K562 (cell line): ENCODE data around the gene DOCK1. TPM values are rescaled to one million over a fixed set of nuclear protein-coding genes. Genes with fewer than 3 reads are reported as not detected.

Experiments
- ATAC-seq: fragments of 200-7000 bp; cut with Tn5 transposase; 3 replicates; pipeline ENCODE4 v1.9.1; 2020; ENCODE audit warnings: moderate library complexity
- BruUV-seq: library from RNA; stranded (reverse); fragments of 400-500 nt; replicated peaks from 2 replicates; lab custom pipeline; 2021; lab: Mats Ljungman, UMichigan
- CTCF ChIA-PET: fragments of 300-600 bp; formaldehyde crosslinking; extraction: SDS; loops from one replicate; lab custom pipeline; 2021; ENCODE audit warnings: low intra/inter-chr PET ratio; lab: Yijun Ruan, JAX
- POLR2A ChIA-PET: fragments of 300-600, 350-650 bp; sonication (Branson Sonifier 250); formaldehyde crosslinking; extraction: SDS; loops from one replicate; lab custom pipeline; 2021; ENCODE audit warnings: antibody characterized with exemption, inconsistent platforms; lab: Yijun Ruan, JAX
- DNase-seq, 4 experiments: peaks; one replicate each; pipeline versions ENCODE4 v3.0.0 to v3.0.0-alpha.2; 2011 to 2018; ENCODE audit warnings: low spot score in 3 of 4, mixed read lengths in 3 of 4; ENCODE audit errors: extremely low read depth in 1 of 4
- FAIRE-seq: peaks from 2 replicates; lab custom pipeline; 2011; peaks lifted over from hg19 to GRCh38; lab: Jason Lieb, UNC
- H2AFZ ChIP-seq: 2 replicates; pipeline ENCODE4 v1.6.0; 2011; ENCODE audit warnings: low read depth, low read length, control low read depth, inconsistent platforms
- H3K27ac ChIP-seq: fragments of 200-600 bp; 3 replicates; pipeline ENCODE4 v1.8.0; 2011; ENCODE audit warnings: low read depth, mild to moderate bottlenecking, control low read depth, inconsistent platforms, low read length, moderate library complexity, mixed read lengths; ENCODE audit errors: extremely low read depth
- H3K27me3 ChIP-seq, 2 experiments: fragments of 300-600 bp in 1 of 2; 2 replicates in 1 of 2; 3 replicates in 1 of 2; pipeline versions ENCODE4 v1.6.0 to v1.8.0; 2011; ENCODE audit warnings: inconsistent platforms in 2 of 2, low read length in 2 of 2, mild to moderate bottlenecking in 1 of 2, mixed read lengths in 1 of 2, moderate library complexity in 1 of 2; ENCODE audit not compliant: control insufficient read depth in 2 of 2, insufficient read depth in 2 of 2
- H3K36me3 ChIP-seq: fragments of 300-600 bp; 3 replicates; pipeline ENCODE4 v1.8.0; 2011; ENCODE audit warnings: mild to moderate bottlenecking, low read length, inconsistent platforms; ENCODE audit not compliant: control insufficient read depth, insufficient read depth
- H3K4me1 ChIP-seq, 2 experiments: fragments of 200-600 bp in 1 of 2; replicated peaks in 1 of 2; 2 replicates in 1 of 2; 3 replicates in 1 of 2; pipeline versions ENCODE4 v1.5.1 to v1.8.0; 2011; ENCODE audit warnings: inconsistent platforms in 2 of 2, low read length in 2 of 2, mild to moderate bottlenecking in 1 of 2, mixed read lengths in 1 of 2, moderate library complexity in 1 of 2; ENCODE audit not compliant: control insufficient read depth in 2 of 2, insufficient read depth in 2 of 2
- H3K4me2 ChIP-seq: 2 replicates; pipeline ENCODE4 v1.6.1; 2011; ENCODE audit warnings: low read length, control low read depth, inconsistent platforms, mixed read lengths; ENCODE audit not compliant: insufficient read depth
- H3K4me3 ChIP-seq: fragments of 200-600 bp; sonication (generic), shearing (Covaris generic); 2 replicates; pipeline ENCODE4 v1.5.1; 2016; ENCODE audit warnings: control low read depth, inconsistent platforms
- H3K79me2 ChIP-seq: fragments of 200-600 bp; 3 replicates; pipeline ENCODE4 v1.8.0; 2011; ENCODE audit warnings: low read length, inconsistent platforms; ENCODE audit not compliant: control insufficient read depth, insufficient read depth
- H3K9ac ChIP-seq, 2 experiments: 2 replicates each; pipeline versions ENCODE4 v1.6.0 to v1.6.1; 2011; ENCODE audit warnings: low read depth in 2 of 2, low read length in 2 of 2, control low read depth in 1 of 2, inconsistent platforms in 1 of 2, mild to moderate bottlenecking in 1 of 2, mixed read lengths in 1 of 2; ENCODE audit not compliant: insufficient read depth in 1 of 2
- H3K9me1 ChIP-seq: one replicate; pipeline ENCODE4 v1.6.0; 2011; ENCODE audit warnings: inconsistent platforms, mild to moderate bottlenecking, low read length, moderate library complexity; ENCODE audit not compliant: control insufficient read depth, insufficient read depth
- H3K9me3 ChIP-seq: replicated peaks from 2 replicates; pipeline ENCODE4 v1.5.1; 2011; ENCODE audit warnings: low read depth, low read length, inconsistent platforms; ENCODE audit not compliant: control insufficient read depth, insufficient read depth
- H4K20me1 ChIP-seq: replicated peaks from 2 replicates; pipeline ENCODE4 v1.6.1; 2011; ENCODE audit warnings: low read length, inconsistent platforms, mixed read lengths; ENCODE audit not compliant: control insufficient read depth, insufficient read depth
- CHD2 ChIP-seq: IDR thresholded peaks from 2 replicates; pipeline ENCODE4 v1.6.1; 2011; ENCODE audit warnings: low read depth, low read length
- ETV5 ChIP-seq: sonication (generic); formaldehyde crosslinking; IDR thresholded peaks from 2 replicates; pipeline ENCODE4 v1.4.0; 2020; ENCODE audit warnings: low read depth, mild to moderate bottlenecking, missing genetic modification reagents
- MAFG ChIP-seq: fragments of 450-650 bp; conservative IDR thresholded peaks from 2 replicates; pipeline ENCODE4 v1.6.1; 2016; ENCODE audit warnings: missing genetic modification characterization, missing compliant biosample characterization
- MTA2 ChIP-seq: fragments of 450-650 bp; IDR thresholded peaks from 2 replicates; pipeline ENCODE4 v1.6.1; 2016; ENCODE audit warnings: low read depth
- ZNF133 ChIP-seq: fragments of 250-450 bp; sonication (Bioruptor Pico); IDR thresholded peaks from 2 replicates; pipeline ENCODE4 v1.4.0; 2020; ENCODE audit warnings: mild to moderate bottlenecking
- ZNF212 ChIP-seq: fragments of 450-650 bp; formaldehyde crosslinking; IDR thresholded peaks from 2 replicates; pipeline ENCODE4 v1.4.0; 2020; ENCODE audit warnings: mild to moderate bottlenecking
- WGBS: fragments of 100-300 bp; shearing (Covaris generic); methylation state at CpG from one replicate; pipeline ENCODE4 v1.1.6; 2016; ENCODE audit warnings: low coverage, mixed read lengths; ENCODE audit not compliant: insufficient coverage; ENCODE audit errors: missing lambda C conversion rate; 5-methylcytosine and 5-hydroxymethylcytosine counted together
- in situ Hi-C: fragments of 300-500 bp; cut with MboI; formaldehyde crosslinking; loops from 4 replicates; pipeline ENCODE4 v1.15.0; 2018; ENCODE audit warnings: inconsistent platforms, mixed read lengths
- intact Hi-C: fragments of 100-400 bp; cut with micrococcal nuclease; formaldehyde crosslinking; loops from 2 replicates; pipeline ENCODE4 v1.14.2; 2022
- polyA plus RNA-seq, 8 experiments: library from polyadenylated mRNA; depleted of rRNA in 4 of 8; stranded (reverse) in 5 of 8; unstranded in 3 of 8; fragments of >200 nt; fragmentation: Nextera tagmentation in 2 of 8; fragmentation: Illumina TruSeq in 1 of 8; extraction: Ambion mirVana in 2 of 8; extraction: Trizol in 1 of 8; gene quantifications; 2 replicates each; pipeline versions ENCODE4 v1.2.1 to v1.2.3, GENCODE V29; 2011 to 2014; ENCODE audit warnings: inconsistent platforms in 1 of 8, missing spikeins in 1 of 8
- total RNA-seq, 7 experiments: library from RNA; depleted of rRNA in 6 of 7; stranded (reverse); fragments of >200 nt in 6 of 7; fragmentation: Illumina TruSeq in 2 of 7; extraction: Trizol in 2 of 7; gene quantifications; 2 replicates each; pipeline versions ENCODE4 v1.2.1 to v1.2.3, GENCODE V29; 2011 to 2021; ENCODE audit warnings: low replicate concordance in 1 of 7
- TF ChIP-seq, protein P1 (sequence below): fragments of 450-650 bp; formaldehyde crosslinking; IDR thresholded peaks from 2 replicates; pipeline ENCODE4 v1.4.0; 2020; ENCODE audit warnings: mild to moderate bottlenecking, moderate library complexity
- TF ChIP-seq, protein P2 (sequence below): fragments of 200-600 bp; sonication (generic); IDR thresholded peaks from one replicate; pipeline ENCODE4 v1.6.1; 2012; ENCODE audit warnings: mild to moderate bottlenecking, low read depth, low read length, inconsistent platforms

Gene DOCK1
- total and polyA plus RNA-seq, 9 of the 15 experiments (the other 6 are each of a cell fraction or from before 2014, with no cell fraction given) = 0.31 TPM; not detected in 8

DNA sequence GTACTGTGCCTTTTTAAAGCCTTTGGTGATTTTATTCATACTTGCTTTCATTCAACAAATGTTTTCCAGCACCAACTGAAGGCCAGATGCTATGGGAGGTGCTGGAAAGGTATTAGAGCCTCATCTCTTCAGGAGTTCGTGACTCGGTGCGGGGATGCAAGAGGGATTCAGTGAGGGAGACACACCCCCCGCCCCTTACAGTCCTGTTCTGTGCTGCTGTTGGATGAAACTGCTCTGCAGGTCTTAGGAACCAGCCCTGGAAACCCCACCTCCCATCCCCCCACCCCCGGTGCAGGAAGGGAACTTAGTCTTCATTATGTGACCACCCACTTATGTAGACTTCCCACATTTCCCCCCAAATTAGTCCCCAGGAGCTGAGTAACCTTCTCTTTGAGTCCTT, 180.7 kb downstream of the DOCK1 start:
- H3K9me3 ChIP-seq = no peaks in the 10 kb centered on the region

More for the DNA sequence above, 180.7 kb downstream of the DOCK1 start:
- Histone ChIP-seq H3K4me3 (no peak overlapping the region), H2AFZ (no peak overlapping the region), H3K9ac (no peak overlapping the region), H3K27me3 (no peaks in the 10 kb centered on the region), H3K36me3 (no peaks in the 10 kb centered on the region), H3K4me1 (no peaks in the 10 kb centered on the region), H4K20me1 (no peaks in the 10 kb centered on the region), H3K9me1 (no peaks in the 10 kb centered on the region), H3K79me2 (no peaks in the 10 kb centered on the region), H3K4me2 (no peak overlapping the region), H3K27ac (no peak overlapping the region)
- no peak for TF ChIP-seq CHD2
- TF ChIP-seq, protein P1, sequence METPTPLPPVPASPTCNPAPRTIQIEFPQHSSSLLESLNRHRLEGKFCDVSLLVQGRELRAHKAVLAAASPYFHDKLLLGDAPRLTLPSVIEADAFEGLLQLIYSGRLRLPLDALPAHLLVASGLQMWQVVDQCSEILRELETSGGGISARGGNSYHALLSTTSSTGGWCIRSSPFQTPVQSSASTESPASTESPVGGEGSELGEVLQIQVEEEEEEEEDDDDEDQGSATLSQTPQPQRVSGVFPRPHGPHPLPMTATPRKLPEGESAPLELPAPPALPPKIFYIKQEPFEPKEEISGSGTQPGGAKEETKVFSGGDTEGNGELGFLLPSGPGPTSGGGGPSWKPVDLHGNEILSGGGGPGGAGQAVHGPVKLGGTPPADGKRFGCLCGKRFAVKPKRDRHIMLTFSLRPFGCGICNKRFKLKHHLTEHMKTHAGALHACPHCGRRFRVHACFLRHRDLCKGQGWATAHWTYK (CRISPR knock-in tag) = no peak
- TF ChIP-seq ETV5 = no peak
- TF ChIP-seq ZNF133 (CRISPR knock-in tag) = no peak
- TF ChIP-seq, protein P2, sequence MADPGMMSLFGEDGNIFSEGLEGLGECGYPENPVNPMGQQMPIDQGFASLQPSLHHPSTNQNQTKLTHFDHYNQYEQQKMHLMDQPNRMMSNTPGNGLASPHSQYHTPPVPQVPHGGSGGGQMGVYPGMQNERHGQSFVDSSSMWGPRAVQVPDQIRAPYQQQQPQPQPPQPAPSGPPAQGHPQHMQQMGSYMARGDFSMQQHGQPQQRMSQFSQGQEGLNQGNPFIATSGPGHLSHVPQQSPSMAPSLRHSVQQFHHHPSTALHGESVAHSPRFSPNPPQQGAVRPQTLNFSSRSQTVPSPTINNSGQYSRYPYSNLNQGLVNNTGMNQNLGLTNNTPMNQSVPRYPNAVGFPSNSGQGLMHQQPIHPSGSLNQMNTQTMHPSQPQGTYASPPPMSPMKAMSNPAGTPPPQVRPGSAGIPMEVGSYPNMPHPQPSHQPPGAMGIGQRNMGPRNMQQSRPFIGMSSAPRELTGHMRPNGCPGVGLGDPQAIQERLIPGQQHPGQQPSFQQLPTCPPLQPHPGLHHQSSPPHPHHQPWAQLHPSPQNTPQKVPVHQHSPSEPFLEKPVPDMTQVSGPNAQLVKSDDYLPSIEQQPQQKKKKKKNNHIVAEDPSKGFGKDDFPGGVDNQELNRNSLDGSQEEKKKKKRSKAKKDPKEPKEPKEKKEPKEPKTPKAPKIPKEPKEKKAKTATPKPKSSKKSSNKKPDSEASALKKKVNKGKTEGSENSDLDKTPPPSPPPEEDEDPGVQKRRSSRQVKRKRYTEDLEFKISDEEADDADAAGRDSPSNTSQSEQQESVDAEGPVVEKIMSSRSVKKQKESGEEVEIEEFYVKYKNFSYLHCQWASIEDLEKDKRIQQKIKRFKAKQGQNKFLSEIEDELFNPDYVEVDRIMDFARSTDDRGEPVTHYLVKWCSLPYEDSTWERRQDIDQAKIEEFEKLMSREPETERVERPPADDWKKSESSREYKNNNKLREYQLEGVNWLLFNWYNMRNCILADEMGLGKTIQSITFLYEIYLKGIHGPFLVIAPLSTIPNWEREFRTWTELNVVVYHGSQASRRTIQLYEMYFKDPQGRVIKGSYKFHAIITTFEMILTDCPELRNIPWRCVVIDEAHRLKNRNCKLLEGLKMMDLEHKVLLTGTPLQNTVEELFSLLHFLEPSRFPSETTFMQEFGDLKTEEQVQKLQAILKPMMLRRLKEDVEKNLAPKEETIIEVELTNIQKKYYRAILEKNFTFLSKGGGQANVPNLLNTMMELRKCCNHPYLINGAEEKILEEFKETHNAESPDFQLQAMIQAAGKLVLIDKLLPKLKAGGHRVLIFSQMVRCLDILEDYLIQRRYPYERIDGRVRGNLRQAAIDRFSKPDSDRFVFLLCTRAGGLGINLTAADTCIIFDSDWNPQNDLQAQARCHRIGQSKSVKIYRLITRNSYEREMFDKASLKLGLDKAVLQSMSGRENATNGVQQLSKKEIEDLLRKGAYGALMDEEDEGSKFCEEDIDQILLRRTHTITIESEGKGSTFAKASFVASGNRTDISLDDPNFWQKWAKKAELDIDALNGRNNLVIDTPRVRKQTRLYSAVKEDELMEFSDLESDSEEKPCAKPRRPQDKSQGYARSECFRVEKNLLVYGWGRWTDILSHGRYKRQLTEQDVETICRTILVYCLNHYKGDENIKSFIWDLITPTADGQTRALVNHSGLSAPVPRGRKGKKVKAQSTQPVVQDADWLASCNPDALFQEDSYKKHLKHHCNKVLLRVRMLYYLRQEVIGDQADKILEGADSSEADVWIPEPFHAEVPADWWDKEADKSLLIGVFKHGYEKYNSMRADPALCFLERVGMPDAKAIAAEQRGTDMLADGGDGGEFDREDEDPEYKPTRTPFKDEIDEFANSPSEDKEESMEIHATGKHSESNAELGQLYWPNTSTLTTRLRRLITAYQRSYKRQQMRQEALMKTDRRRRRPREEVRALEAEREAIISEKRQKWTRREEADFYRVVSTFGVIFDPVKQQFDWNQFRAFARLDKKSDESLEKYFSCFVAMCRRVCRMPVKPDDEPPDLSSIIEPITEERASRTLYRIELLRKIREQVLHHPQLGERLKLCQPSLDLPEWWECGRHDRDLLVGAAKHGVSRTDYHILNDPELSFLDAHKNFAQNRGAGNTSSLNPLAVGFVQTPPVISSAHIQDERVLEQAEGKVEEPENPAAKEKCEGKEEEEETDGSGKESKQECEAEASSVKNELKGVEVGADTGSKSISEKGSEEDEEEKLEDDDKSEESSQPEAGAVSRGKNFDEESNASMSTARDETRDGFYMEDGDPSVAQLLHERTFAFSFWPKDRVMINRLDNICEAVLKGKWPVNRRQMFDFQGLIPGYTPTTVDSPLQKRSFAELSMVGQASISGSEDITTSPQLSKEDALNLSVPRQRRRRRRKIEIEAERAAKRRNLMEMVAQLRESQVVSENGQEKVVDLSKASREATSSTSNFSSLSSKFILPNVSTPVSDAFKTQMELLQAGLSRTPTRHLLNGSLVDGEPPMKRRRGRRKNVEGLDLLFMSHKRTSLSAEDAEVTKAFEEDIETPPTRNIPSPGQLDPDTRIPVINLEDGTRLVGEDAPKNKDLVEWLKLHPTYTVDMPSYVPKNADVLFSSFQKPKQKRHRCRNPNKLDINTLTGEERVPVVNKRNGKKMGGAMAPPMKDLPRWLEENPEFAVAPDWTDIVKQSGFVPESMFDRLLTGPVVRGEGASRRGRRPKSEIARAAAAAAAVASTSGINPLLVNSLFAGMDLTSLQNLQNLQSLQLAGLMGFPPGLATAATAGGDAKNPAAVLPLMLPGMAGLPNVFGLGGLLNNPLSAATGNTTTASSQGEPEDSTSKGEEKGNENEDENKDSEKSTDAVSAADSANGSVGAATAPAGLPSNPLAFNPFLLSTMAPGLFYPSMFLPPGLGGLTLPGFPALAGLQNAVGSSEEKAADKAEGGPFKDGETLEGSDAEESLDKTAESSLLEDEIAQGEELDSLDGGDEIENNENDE = no peak
- TF ChIP-seq ZNF212 (CRISPR knock-in tag) = no peak
- no peak for TF ChIP-seq MAFG (tag)
- no peak for TF ChIP-seq MTA2
- no TSS peak for BruUV-seq
- no peak for DNase-seq
- in situ Hi-C loops (no loop called here), intact Hi-C loops (no loop called here)
- ATAC-seq = no peak
- POLR2A ChIA-PET = no interaction called here
- CTCF ChIA-PET = no interaction called here
- FAIRE-seq = no peak
- 0% methylated on average over 1 of the region's 5 CpGs for WGBS
